Right lobe of liver (tissue), 6 donors: ENCODE data around the gene HDAC1. TPM values are rescaled to one million over a fixed set of nuclear protein-coding genes. Genes with fewer than 3 reads are reported as not detected.

Source experiments
- ATAC-seq, 4 donors: fragments of 200-7000 bp; cut with Tn5 transposase; one replicate each; pipeline ENCODE4 v1.9.1; 2020; ENCODE audit warnings: mild to moderate bottlenecking in 4 of 4, moderate library complexity in 4 of 4
- DNase-seq, 3 donors: peaks; one replicate each; pipeline ENCODE4 v3.0.0-alpha.2; 2020
- H3K27ac ChIP-seq, 3 donors: fragments of 200-600 bp; one replicate each; pipeline ENCODE4 v1.8.0; 2022
- H3K27me3 ChIP-seq, 2 donors: fragments of 200-600 bp; one replicate each; pipeline ENCODE4 v1.8.0; 2022
- H3K36me3 ChIP-seq, 4 donors: fragments of 200-600 bp; sonication (generic) in 1 of 4; one replicate each; pipeline versions ENCODE4 v1.5.1 to v1.8.0; 2017 to 2022; ENCODE audit warnings: control low read depth in 1 of 4
- H3K4me1 ChIP-seq, 4 donors: fragments of 200-600 bp; sonication (generic) in 1 of 4; one replicate each; pipeline versions ENCODE4 v1.5.1 to v1.8.0; 2017 to 2022; ENCODE audit warnings: control low read depth in 1 of 4
- H3K4me3 ChIP-seq, 3 donors: fragments of 200-600 bp; one replicate each; pipeline ENCODE4 v1.8.0; 2022
- H3K9me3 ChIP-seq, 4 donors: fragments of 200-600 bp; sonication (generic) in 1 of 4; one replicate each; pipeline versions ENCODE4 v1.5.1 to v1.8.0; 2017 to 2022; ENCODE audit warnings: control low read depth in 1 of 4
- POLR2A ChIP-seq: fragments of 450-650 bp; IDR thresholded peaks from one replicate; pipeline ENCODE4 v1.6.1; 2017; ENCODE audit warnings: antibody characterized with exemption, mild to moderate bottlenecking
- WGBS: methylation state at CpG from one replicate; pipeline ENCODE4 v1.1.6; 2018; ENCODE audit warnings: low coverage, low lambda C conversion rate; ENCODE audit not compliant: insufficient coverage; ENCODE audit errors: missing lambda C conversion rate; 5-methylcytosine and 5-hydroxymethylcytosine counted together
- intact Hi-C, 2 donors: fragments of 100-400 bp; cut with DNase I; formaldehyde crosslinking; loops; one replicate each; pipeline versions ENCODE4 v1.11.2 to v1.14.1; 2022
- total RNA-seq, 6 experiments: library from RNA; depleted of rRNA in 2 of 6; stranded (reverse); fragments of >200 nt in 2 of 6; fragmentation: NEBNext Ultra II Directional in 3 of 6; extraction: Animal tissue kit (Norgen Biotek cat#: 25700) in 3 of 6; gene quantifications; one replicate each; pipeline versions ENCODE4 v1.1.0 to v1.2.4, GENCODE V29; 2016 to 2023
- TF ChIP-seq, protein P1 (sequence below), 4 donors: fragments of 200-600 bp in 3 of 4; fragments of 450-650 bp in 1 of 4; IDR thresholded peaks; one replicate each; pipeline versions ENCODE4 v1.5.1 to v1.8.0; 2016 to 2022; ENCODE audit warnings: antibody characterized with exemption in 4 of 4, mild to moderate bottlenecking in 2 of 4
- donor health status: DM: no; HTN: yes; CAD: no.
- donor health status: DM: no; HTN: no; CAD: no.
- donor health status: DM: no; HTN: no; CAD: no.
- donor health status: DM: no; HTN: yes; CAD: no.
- donor health status: DM: no; HTN: yes; CAD: no.

The HDAC1 gene
- total RNA-seq, 6 experiments from 2014 or later = 24.0 to 40.6 (median 32.4) TPM

DNA sequence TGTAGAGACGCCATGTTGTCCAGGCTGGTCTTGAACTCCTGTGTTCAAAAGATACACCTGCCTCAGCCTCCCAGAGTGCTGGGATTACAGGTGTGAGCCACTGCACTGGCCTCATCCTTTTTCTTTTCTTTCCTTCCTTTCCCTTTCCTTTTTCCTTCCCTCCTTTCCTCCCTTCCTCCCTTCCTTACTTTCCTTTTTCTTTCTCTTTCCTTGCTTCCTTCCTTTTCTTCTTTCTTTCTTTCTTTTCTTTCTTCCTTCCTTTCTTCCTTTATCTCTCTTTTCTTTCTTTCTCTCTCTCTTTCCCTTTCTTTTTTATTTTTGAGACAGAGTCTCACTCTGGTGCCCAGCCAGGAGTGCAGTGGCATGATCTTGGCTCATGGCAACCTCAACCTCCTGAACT is 64.6 kb downstream of the HDAC1 start:
- no peak for TF ChIP-seq POLR2A
- TF ChIP-seq, protein P1, sequence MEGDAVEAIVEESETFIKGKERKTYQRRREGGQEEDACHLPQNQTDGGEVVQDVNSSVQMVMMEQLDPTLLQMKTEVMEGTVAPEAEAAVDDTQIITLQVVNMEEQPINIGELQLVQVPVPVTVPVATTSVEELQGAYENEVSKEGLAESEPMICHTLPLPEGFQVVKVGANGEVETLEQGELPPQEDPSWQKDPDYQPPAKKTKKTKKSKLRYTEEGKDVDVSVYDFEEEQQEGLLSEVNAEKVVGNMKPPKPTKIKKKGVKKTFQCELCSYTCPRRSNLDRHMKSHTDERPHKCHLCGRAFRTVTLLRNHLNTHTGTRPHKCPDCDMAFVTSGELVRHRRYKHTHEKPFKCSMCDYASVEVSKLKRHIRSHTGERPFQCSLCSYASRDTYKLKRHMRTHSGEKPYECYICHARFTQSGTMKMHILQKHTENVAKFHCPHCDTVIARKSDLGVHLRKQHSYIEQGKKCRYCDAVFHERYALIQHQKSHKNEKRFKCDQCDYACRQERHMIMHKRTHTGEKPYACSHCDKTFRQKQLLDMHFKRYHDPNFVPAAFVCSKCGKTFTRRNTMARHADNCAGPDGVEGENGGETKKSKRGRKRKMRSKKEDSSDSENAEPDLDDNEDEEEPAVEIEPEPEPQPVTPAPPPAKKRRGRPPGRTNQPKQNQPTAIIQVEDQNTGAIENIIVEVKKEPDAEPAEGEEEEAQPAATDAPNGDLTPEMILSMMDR (IDR thresholded peaks at IDR 0.05) = no peak
- H3K27ac ChIP-seq = no peak overlapping the region
- no peak for DNase-seq
- no peaks in the 10 kb centered on the region for H3K36me3 ChIP-seq
- no peaks in the 10 kb centered on the region for H3K27me3 ChIP-seq
- WGBS = 100% methylated on average over 1 of the region's 1 CpG
- no peak for ATAC-seq
- H3K4me1 ChIP-seq = peaks cover 0 to 24% (median 5%) of the 10 kb centered on the region in 4 donors
- H3K4me3 ChIP-seq = no peak overlapping the region
- H3K9me3 ChIP-seq = no peaks in the 10 kb centered on the region
- intact Hi-C loops = no loop called here

DNA sequence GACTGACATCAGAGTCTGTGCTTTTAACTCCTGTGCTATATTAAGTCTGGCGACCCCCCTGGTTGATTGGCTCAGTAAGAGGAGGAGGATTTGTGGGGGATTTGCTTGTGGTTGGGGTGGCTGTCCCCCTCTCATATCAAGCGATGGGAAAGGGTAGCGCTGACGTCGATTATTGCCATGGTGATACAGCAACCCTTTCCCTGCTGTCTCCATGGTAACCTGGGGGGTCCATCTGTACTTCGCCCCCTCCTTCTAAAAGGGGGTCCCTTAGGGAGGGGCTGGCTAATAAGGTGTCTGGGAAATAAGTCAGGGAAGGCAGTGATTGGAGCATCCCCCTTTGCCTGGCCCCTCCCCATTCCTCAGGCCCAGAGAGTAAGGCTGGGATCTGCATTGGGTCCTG is 65.7 kb downstream of the HDAC1 start:
- no peak for ATAC-seq
- no peaks in the 10 kb centered on the region for H3K36me3 ChIP-seq
- DNase-seq = no peak
- H3K4me1 ChIP-seq = peaks cover 0 to 25% (median 7%) of the 10 kb centered on the region in 4 donors
- no peaks in the 10 kb centered on the region for H3K27me3 ChIP-seq
- H3K9me3 ChIP-seq = no peaks in the 10 kb centered on the region
- TF ChIP-seq POLR2A = no peak
- TF ChIP-seq, protein P1 (IDR thresholded peaks at IDR 0.05) = no peak
- intact Hi-C loops = no loop called here
- 69% methylated on average over 6 of the region's 6 CpGs for WGBS
- no peak overlapping the region for H3K4me3 ChIP-seq
- H3K27ac ChIP-seq = no peak overlapping the region

DNA sequence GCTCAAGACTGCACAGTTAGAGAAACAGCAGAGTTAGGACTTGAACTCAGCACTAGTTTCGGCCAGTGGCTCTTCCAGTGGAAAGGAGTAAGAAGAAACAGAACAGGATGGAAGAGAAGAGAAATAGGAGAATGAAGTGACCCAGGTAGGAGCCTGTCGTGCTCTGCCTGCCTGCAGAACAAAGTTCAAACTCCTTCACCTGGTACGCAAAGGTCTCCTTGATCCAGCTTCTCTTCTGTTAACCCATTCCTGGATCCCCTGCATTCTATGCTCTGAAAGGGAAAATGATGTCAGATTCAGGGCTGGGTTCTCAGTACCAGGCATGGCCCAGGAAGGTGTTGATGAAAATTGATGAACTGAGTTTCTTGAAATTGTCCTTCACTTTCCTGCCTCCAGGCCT is 66.6 kb downstream of the HDAC1 start:
- TF ChIP-seq, protein P1 (IDR thresholded peaks at IDR 0.05) = no peak
- no peak for TF ChIP-seq POLR2A
- H3K27ac ChIP-seq = no peak overlapping the region

DNA sequence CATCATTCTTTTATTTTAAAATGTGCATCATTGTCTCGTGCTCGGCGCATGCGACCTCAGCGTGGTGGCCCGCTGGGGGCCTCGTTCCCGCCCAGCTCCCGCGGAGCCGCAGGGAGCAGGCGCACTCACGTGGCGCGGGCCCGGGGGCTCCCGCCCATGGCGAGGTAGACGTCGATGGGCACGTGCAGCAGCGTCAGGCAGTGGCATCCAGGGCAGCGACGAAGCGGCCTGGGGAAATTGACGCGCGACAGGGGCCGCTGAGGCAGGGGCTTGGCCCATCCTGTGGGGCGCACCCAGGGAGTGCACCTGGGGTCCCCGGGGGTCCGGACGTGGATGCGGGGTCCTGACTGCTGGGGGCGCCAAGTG is 69.4 kb downstream of the HDAC1 start:
- H3K27me3 ChIP-seq = no peaks in the 10 kb centered on the region
- peaks cover 0 to 24% (median 6%) of the 10 kb centered on the region in 4 donors for H3K4me1 ChIP-seq
- DNase-seq (no peak), ATAC-seq (no peak)
- TF ChIP-seq, protein P1 (IDR thresholded peaks at IDR 0.05) = no peak
- no peak for TF ChIP-seq POLR2A
- no peak overlapping the region for H3K27ac ChIP-seq
- H3K4me3 ChIP-seq = peak overlapping the region; percentile 17 to 43 (median 36)
- no peaks in the 10 kb centered on the region for H3K9me3 ChIP-seq
- no CpG with 5 or more reads among the region's 35 CpGs for WGBS
- intact Hi-C loops = loop anchor here in 1 of 2 donors (10.0 kb wide), 1 partner anchor 146 kb away; no protein-coding TSS in a partner anchor
- H3K36me3 ChIP-seq = peaks cover 0 to 19% (median 1%) of the 10 kb centered on the region in 4 donors

More for the DNA sequence above, 66.6 kb downstream of the HDAC1 start:
- intact Hi-C loops = no loop called here
- H3K36me3 ChIP-seq = peaks cover 0 to under 1% (median 0%) of the 10 kb centered on the region in 4 donors
- DNase-seq (no peak), ATAC-seq (peak in 1 of 4 donors; percentile 10)
- WGBS = 19% methylated on average over 3 of the region's 3 CpGs
- no peak overlapping the region for H3K4me3 ChIP-seq
- no peaks in the 10 kb centered on the region for H3K27me3 ChIP-seq
- H3K4me1 ChIP-seq = peaks cover 0 to 24% (median 6%) of the 10 kb centered on the region in 4 donors
- H3K9me3 ChIP-seq = no peaks in the 10 kb centered on the region
